HCT116 (cell line): ENCODE data around the gene C4A.
"Not testable (repeated sequence)": the region's sequence is repeated elsewhere in the genome, so short reads cannot be mapped to it uniquely, and the experiment has no call there.

Experiments
- EZH2 ChIP-seq: fragments of 200-600 bp; sonication (generic); IDR thresholded peaks from 2 replicates; pipeline ENCODE4 v1.6.1; 2017; ENCODE audit warnings: antibody characterized with exemption, mixed run types
- EZH2phosphoT487 ChIP-seq: fragments of 200-600 bp; IDR thresholded peaks from 2 replicates; pipeline ENCODE4 v1.6.1; 2018; ENCODE audit warnings: antibody characterized with exemption, borderline replicate concordance
- JUND ChIP-seq: IDR thresholded peaks from 2 replicates; pipeline ENCODE4 v1.6.1; 2012
- POLR2A ChIP-seq: IDR thresholded peaks from 2 replicates; pipeline ENCODE4 v1.7.0; 2011; ENCODE audit warnings: borderline replicate concordance; ENCODE audit not compliant: insufficient read depth, insufficient read length; ENCODE audit errors: extremely low read depth
- SP1 ChIP-seq: IDR thresholded peaks from 2 replicates; pipeline ENCODE4 v1.6.1; 2012; ENCODE audit warnings: low read depth
- TF ChIP-seq, protein P1 (sequence below): IDR thresholded peaks from 2 replicates; pipeline ENCODE4 v1.6.1; 2012
- TF ChIP-seq, protein P2 (sequence below): IDR thresholded peaks from 2 replicates; pipeline ENCODE4 v1.6.1; 2012; ENCODE audit warnings: low read depth
- TF ChIP-seq, protein P3 (sequence below), 3 experiments: fragments of 200-600 bp in 1 of 3; sonication (generic) in 1 of 3; IDR thresholded peaks in 2 of 3; conservative IDR thresholded peaks in 1 of 3; 2 replicates each; pipeline ENCODE4 v1.5.1; 2012 to 2017; ENCODE audit warnings: low read depth in 2 of 3, low read length in 2 of 3, antibody characterized with exemption in 1 of 3, borderline replicate concordance in 1 of 3, control low read depth in 1 of 3, mild to moderate bottlenecking in 1 of 3, mixed read lengths in 1 of 3, mixed run types in 1 of 3, moderate library complexity in 1 of 3; ENCODE audit not compliant: insufficient read depth in 1 of 3

DNA sequence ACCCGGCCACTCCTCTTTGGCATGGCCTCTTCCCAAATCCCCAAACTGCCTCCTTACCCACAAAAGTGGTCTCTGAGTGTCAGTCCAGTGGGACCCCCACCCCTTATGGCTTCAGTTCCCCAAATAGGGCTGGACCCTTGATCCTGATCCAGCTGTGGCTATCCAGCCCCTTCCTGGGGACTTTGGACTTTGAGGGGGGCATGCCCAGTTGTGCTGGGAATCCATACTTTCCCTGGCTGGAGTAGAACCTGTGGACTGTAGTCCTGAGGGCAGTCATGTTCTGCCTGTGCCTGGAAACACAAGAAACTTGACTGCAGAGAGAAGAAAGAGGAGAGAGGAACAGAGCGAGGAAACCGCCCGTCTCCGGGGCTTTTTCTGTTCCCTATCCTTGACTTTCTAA is 55.3 kb downstream of the C4A start:
- not testable (repeated sequence) for TF ChIP-seq EZH2phosphoT487, SP1, EZH2, POLR2A, JUND
- TF ChIP-seq, protein P1, sequence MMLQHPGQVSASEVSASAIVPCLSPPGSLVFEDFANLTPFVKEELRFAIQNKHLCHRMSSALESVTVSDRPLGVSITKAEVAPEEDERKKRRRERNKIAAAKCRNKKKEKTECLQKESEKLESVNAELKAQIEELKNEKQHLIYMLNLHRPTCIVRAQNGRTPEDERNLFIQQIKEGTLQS = not testable (repeated sequence)
- TF ChIP-seq, protein P2, sequence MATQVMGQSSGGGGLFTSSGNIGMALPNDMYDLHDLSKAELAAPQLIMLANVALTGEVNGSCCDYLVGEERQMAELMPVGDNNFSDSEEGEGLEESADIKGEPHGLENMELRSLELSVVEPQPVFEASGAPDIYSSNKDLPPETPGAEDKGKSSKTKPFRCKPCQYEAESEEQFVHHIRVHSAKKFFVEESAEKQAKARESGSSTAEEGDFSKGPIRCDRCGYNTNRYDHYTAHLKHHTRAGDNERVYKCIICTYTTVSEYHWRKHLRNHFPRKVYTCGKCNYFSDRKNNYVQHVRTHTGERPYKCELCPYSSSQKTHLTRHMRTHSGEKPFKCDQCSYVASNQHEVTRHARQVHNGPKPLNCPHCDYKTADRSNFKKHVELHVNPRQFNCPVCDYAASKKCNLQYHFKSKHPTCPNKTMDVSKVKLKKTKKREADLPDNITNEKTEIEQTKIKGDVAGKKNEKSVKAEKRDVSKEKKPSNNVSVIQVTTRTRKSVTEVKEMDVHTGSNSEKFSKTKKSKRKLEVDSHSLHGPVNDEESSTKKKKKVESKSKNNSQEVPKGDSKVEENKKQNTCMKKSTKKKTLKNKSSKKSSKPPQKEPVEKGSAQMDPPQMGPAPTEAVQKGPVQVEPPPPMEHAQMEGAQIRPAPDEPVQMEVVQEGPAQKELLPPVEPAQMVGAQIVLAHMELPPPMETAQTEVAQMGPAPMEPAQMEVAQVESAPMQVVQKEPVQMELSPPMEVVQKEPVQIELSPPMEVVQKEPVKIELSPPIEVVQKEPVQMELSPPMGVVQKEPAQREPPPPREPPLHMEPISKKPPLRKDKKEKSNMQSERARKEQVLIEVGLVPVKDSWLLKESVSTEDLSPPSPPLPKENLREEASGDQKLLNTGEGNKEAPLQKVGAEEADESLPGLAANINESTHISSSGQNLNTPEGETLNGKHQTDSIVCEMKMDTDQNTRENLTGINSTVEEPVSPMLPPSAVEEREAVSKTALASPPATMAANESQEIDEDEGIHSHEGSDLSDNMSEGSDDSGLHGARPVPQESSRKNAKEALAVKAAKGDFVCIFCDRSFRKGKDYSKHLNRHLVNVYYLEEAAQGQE = not testable (repeated sequence)
- TF ChIP-seq, protein P3, sequence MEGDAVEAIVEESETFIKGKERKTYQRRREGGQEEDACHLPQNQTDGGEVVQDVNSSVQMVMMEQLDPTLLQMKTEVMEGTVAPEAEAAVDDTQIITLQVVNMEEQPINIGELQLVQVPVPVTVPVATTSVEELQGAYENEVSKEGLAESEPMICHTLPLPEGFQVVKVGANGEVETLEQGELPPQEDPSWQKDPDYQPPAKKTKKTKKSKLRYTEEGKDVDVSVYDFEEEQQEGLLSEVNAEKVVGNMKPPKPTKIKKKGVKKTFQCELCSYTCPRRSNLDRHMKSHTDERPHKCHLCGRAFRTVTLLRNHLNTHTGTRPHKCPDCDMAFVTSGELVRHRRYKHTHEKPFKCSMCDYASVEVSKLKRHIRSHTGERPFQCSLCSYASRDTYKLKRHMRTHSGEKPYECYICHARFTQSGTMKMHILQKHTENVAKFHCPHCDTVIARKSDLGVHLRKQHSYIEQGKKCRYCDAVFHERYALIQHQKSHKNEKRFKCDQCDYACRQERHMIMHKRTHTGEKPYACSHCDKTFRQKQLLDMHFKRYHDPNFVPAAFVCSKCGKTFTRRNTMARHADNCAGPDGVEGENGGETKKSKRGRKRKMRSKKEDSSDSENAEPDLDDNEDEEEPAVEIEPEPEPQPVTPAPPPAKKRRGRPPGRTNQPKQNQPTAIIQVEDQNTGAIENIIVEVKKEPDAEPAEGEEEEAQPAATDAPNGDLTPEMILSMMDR (IDR thresholded peaks at IDR 0.05 in 2 of 3, conservative IDR thresholded peaks at IDR 0.05 in 1 of 3; ENCODE audit: borderline replicate concordance in 1 of 3, insufficient read depth in 1 of 3, low read depth in 2 of 3, low read length in 2 of 3) = not testable (repeated sequence)
